MV-4-11 (cell line): Measurements from ENCODE around the gene B3GNT3.
"Not testable (repeated sequence)": the region's sequence is repeated elsewhere in the genome, so short reads cannot be mapped to it uniquely, and the experiment has no call there.

ENCODE experiments used
- DNase-seq: peaks from one replicate; lab custom pipeline; 2025; lab: John Stamatoyannopoulos, UW

Gene B3GNT3

GRCh38 chr19:17797424-17798201 lies 2.7 kb downstream of the B3GNT3 start:
- peak; percentile 28 for DNase-seq

DNA sequence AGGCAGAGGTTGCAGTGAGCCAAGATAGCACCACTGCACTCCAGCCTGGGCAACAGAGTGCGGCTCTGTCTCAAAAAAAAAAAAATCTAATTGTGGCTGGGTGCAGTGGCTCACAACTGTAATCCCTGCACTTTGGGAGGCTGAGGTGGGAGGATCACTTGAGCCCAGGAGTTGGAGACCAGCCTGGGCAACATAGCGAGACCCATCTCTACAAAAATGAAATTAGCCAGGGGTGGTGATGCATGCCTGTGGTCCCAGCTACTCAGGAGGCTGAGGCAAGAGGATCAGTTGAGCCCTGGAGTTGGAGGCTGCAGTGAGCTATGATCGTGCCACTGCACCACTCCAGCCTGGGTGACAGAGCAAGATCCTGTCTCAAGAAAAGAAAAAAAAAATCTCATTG lies 3.7 kb downstream of the B3GNT3 start:
- DNase-seq = not testable (repeated sequence)

DNA sequence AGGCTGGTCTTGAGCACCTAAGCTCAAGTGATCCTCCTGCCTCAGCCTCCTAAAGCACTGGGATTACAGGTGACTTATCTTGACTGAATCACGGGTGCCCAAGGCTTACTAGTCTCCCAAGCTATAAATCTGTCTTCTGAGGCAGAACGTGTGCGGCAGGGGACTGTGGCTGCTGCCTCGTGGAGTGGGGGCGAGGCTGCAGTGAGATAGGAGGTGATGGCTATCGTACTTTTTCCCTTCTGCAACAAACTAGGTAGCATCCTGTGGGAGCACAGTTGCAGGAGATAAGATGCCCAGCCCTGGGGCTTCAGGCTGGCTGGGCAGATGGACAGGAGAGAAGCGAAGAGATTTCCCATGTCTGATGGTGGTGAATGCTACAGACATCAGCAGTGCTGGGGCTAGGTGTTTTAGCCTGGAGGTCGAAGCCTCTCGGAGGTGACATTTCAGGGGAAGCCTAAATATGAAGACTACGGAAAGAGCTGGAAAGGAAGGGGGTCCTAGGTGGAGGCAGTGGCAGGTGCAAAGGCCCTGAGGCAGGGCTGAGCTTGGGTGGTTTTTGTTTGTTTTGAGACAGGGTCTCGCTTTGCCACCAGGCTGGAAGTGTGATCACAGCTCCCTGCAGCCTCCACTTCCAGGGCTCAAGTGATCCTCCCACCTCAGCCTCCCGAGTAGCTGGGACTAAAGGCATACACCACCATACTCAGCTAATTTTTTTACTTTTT lies 7.4 kb downstream of the B3GNT3 start:
- no peak for DNase-seq

DNA sequence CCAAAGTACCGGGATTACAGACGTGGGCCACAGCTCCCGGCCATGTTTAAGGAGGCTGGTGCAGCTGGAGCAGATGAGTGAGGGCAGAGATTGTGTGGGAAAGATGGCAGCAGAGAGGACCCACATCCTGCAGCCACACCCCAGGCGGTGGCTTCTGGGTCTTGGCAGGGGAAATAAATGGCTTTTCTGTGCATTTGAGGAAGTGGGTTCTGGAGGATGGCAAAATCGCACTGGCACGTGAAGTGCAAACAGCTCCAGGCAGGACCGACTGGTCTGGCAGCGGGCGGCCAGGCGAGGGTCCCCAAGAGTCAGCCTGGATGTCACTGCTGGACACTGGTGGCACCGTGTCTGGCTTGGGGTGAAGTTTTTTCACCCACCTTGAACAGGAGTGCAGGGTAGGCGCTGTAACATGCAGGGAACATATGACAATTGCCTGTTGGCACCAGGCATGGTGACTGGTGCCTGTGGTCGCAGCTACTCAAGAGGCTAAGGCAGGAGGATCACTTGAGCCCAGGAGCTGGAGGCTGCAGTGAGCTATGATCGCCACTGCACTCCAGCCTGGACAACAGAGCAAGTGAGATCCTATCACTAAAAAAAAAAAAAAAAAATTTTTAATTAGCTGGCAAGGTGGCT lies 8.4 kb downstream of the B3GNT3 start:
- peak; percentile 89 for DNase-seq

DNA sequence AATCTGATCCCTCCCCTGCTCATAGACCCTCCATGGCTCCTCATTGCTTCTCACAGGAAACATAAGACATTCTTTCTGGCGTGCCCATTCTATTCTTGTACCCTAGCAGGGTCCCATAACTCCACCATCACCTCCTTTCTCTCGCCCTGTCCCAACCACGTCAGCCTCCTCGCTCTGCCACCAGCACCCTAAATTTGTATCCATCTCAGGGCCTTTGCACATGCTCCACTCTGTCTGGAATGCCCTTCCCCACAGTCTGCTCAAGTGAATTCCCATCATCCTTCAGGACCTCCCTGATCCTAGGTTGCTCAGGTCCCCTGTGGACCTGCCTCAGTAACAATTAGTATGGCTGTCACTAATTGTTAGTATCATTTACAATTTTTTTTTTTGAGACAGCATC lies 10.5 kb downstream of the B3GNT3 start:
- no peak for DNase-seq

DNA sequence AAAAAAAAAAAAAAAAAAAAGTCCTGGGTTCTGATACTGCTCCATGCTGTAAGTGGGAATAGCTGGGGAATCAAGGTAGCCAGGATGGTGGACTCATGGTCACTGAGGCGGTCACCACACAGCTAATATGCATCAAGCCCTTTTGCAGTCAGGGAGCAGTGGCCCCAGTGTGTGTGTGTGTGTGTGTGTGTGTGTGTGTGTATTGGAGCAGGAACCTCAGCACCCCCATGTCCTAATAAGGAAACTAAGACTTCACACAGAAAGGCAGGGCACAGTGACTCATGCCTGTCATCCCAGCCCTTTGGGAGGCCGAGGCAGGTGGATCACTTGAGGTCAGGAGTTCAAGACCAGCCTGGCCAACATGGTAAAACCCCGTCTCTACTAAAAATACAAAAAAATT lies 12.0 kb downstream of the B3GNT3 start:
- peak; percentile 71 for DNase-seq

DNA sequence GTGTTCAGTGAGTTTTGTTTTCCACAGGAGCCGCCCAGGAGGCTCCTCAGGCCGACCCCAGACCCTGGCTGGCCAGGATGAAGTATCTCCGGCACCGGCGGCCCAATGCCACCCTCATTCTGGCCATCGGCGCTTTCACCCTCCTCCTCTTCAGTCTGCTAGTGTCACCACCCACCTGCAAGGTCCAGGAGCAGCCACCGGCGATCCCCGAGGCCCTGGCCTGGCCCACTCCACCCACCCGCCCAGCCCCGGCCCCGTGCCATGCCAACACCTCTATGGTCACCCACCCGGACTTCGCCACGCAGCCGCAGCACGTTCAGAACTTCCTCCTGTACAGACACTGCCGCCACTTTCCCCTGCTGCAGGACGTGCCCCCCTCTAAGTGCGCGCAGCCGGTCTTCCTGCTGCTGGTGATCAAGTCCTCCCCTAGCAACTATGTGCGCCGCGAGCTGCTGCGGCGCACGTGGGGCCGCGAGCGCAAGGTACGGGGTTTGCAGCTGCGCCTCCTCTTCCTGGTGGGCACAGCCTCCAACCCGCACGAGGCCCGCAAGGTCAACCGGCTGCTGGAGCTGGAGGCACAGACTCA lies 12.9 kb downstream of the B3GNT3 start:
- no peak for DNase-seq

DNA sequence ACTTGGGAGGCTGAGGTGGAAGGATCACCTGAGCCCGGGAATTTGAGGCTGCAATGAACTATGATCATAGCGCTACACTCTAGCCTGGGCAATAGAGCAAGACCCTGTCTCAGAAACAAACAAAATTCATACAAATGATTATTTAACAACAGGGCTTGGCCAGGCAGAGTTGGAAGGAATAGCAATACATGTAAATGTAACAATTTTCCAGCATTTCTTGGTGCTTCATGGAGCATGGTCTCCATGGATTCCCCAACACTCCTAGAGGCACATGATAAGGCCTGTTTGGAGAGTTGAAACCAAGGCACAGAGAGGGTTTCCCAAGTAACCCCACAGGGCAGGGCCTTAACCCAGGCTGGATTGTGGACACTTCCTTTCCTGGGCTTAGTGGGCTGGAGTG lies 16.2 kb downstream of the B3GNT3 start:
- no peak for DNase-seq

- DNase-seq = no peak
Observed at GRCh38 chr19:17811681-17812080, 16.7 kb downstream of the B3GNT3 start.

DNA sequence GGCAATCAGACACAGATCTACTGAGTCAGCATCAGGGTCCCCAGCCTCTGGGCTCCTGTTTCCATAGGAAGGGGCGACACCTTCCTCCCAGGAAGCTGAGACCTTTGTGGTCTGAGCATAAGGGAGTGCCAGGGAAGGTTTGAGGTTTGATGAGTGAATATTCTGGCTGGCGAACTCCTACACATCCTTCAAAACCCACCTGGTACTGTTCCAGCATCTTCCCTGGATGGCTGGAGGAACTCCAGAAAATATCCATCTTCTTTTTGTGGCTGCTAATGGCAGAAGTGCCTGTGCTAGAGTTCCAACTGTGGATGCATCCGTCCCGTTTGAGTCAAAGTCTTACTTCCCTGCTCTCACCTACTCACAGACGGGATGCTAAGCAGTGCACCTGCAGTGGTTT lies 17.2 kb downstream of the B3GNT3 start:
- DNase-seq = no peak

DNA sequence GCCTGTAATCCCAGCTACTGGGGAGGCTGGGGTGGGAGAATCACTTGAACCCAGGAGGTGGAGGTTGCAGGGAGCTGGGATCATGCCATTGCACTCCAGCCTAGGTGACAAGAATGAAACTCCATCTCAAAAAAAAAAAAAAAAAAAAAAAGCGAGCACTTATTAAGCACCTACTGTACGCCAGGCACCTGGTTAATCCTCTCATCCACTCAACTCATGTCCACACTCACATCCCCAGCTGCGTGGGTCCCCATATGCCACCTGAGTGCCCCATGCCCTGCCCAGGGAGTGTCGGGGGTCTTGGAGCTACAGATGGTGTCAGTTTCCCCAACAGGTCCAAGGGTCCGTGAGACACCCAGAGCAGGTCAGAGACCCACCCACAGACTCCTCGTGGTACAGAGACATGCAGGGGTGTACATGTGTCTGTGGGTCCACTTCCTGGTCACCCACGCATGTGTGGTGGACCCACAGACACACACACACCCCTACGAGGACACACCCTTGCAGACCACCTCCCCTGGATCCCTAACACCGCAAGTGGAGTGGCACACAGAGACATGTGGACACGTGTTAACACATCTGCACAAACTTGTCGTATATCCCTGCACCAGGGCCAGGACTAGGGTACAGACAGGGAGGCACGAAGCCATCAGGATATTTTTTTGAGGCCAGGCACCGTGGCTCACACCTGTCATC lies 22.9 kb downstream of the B3GNT3 start:
- no peak for DNase-seq

GRCh38 chr19:17821190-17821589 lies 26.3 kb downstream of the B3GNT3 start, which contains the start of gene INSL3:
INSL3 (minus strand) TSS chr19:17821519; CDS start chr19:17821506, 13 bp downstream.
- no peak for DNase-seq

- DNase-seq = no peak
Observed at GRCh38 chr19:17824339-17824738, 29.4 kb downstream of the B3GNT3 start.

DNA sequence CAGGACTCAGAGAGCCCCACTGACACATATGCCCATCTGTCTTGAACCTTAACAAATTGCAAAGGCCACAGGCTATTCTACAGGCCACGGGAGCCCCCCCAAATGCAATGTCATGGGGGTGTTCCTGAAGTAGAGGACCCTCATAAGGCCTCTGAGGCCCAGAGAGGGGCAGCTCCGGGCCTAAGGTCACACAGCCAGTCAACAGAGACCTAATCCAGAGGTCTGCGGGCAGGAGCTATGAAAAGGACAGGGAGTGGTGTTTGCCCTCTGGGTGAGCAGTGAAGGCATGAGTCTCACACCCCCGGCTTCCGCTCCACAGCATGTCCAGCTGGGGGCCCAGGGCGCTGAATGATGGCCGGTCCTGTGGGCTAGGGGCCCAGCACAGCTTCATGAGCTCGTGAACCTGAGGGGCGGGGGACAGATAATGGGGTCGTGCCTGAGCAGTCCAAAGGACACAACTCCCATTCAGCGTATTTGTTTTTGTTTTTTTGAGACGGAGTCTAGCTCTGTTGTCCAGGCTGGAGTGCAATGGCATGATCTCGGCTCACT lies 31.6 kb downstream of the B3GNT3 start:
- no peak for DNase-seq

DNA sequence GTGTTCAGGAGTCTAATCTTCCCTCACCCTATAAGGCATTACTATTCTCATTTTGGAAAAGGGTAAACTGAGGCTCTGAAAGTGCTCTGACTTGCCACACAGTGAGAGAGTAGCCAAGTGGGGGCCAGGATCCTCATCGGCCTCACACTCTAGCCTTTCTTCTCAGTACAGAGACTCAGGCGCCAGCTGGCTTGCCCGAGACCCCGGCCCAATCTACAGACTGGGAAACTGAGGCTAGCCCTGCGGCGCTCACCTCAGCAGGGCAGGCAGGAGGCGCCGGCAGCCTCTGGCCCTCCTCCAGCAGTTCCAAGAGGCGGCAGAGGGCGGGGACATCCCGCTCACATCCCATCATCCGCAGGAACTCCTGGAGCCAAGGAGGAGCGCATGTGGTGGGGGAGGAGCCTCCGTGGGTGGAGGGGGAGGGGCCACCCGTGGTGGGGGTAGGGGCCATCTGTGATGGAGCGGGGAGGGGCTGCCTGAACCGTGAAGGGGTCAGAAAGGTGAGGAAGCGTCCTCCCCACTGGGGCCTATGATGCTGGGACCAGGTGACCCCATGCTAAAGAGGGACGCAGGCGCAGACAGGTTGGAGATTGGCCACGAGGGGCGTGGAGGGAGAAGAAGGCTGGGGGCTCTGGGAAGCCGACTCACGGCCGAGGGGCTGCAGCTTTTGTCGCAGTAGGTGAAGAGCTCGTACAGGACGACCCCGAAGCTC lies 35.1 kb downstream of the B3GNT3 start:
- no peak for DNase-seq

DNA sequence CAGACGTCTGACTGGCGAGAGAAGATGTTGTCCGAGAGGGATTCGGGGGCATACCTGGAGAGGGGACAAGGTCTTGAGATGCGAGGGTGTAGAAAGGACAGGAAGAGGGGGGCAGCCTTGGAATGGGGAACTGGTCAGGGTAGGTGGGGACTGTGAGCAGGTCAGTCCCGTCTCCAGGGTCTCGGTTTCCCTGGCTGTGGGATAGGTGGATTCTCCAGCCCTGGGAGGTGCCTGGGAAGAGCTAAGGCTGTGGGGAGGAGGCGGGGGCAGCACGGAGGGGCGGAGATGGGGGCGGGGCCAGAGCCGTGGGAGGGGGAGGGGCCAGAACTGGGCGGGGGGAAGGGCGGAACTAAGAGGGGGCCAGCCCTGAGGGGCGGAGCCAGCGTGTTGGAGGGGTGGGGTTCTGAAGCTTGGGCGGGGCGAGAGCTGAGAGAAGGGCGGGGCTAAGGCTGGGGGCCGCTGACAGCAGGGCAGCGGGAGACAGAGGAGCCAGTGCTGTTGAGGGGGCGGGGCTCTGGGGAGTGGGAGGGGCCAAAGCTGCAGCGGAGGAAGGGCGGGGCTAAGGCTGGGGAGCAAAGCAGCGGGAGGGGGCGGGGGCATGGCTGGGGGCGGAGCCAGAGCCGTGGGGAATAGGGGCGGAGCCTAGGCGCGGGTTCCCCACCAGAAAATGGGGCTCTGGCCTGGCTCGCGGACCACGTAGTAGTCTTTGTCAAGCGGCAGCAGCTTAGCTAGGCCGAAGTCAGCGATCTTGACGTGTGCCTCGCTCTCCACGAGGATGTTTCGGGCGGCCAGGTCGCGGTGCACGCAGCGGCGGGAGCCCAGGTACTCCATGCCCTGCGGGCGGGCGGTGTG lies 35.9 kb downstream of the B3GNT3 start:
- DNase-seq = no peak

DNA sequence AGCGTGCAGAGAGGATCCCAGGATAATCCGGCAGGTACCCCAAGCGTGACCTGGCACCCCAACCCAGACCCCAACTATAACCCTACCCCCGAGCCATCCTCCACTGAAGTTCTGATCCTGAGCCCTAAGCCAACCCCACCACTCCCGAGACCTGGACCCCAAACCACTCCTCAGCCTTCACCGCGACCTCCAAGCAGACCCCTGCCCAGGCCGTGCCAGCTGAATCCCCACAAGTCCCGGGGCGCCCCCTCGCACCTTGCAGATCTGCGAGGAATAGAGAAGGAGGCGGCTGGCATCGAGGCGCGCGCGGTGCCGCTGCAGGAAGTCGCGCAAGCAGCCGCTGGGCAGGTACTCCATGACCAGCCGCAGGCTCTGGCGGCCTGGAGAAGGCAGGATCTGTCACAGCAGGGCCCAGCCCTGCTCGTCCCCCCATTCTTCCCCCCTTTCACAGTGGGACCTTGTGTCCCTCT lies 36.5 kb downstream of the B3GNT3 start:
- no peak for DNase-seq

GRCh38 chr19:17832443-17833208 lies 37.7 kb downstream of the B3GNT3 start:
- DNase-seq = no peak
